GM21367 (cell line): ENCODE measurements around the gene MTMR11.
"Not testable (repeated sequence)": the region's sequence is repeated elsewhere in the genome, so short reads cannot be mapped to it uniquely, and the experiment has no call there.

Experiments
- ATAC-seq: cut with Tn5 transposase; IDR thresholded peaks from one replicate; pipeline ENCODE4 v1.9.1; 2021; ENCODE audit not compliant: unreplicated experiment

Gene MTMR11, protein sequence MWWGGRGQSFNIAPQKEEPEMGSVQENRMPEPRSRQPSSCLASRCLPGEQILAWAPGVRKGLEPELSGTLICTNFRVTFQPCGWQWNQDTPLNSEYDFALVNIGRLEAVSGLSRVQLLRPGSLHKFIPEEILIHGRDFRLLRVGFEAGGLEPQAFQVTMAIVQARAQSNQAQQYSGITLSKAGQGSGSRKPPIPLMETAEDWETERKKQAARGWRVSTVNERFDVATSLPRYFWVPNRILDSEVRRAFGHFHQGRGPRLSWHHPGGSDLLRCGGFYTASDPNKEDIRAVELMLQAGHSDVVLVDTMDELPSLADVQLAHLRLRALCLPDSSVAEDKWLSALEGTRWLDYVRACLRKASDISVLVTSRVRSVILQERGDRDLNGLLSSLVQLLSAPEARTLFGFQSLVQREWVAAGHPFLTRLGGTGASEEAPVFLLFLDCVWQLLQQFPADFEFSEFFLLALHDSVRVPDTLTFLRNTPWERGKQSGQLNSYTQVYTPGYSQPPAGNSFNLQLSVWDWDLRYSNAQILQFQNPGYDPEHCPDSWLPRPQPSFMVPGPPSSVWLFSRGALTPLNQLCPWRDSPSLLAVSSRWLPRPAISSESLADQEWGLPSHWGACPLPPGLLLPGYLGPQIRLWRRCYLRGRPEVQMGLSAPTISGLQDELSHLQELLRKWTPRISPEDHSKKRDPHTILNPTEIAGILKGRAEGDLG

DNA sequence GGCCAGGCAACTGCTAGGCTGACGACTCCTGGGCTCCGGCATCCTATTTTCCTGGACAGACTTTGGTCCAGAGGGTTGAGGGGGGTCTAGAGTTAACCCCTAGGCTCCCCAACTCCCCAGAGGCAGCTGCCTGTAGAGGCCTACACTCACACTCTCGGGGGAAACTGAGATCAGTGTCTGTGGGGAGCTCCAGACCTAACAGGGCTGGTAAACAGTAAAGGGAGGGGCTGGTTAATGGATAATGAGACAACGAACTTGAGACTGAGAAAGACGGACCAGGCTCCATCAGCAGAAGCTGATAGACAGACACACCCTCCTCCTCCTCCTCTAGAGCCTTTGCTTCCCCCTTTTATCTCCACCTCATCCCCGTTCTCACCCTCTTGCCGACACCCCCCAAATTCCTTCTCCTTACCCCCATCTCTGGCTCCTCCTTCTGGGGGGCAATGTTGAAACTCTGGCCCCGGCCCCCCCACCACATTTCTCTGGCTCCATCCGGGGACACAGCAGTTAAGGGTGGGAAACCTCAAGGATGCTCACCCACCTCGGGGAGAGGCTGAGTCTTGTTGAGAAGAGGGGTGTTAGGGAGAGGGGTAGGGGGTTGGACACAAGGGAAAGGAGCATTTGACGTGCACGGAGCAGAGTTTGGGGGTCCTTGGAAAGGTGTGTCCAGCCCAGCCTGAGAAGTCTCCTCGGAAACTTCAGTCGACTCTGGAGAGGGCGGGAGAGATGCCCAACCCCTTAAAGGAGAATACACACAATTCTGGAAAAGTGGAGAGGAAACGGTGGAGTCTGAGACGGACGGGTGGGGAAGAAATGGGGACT lies at the start of gene MTMR11:
Gene MTMR11 (minus strand): TSS at position 710 of the 822 bp plus-strand sequence. CDS start 232 bp downstream, at position 478.
- no peak for ATAC-seq

DNA sequence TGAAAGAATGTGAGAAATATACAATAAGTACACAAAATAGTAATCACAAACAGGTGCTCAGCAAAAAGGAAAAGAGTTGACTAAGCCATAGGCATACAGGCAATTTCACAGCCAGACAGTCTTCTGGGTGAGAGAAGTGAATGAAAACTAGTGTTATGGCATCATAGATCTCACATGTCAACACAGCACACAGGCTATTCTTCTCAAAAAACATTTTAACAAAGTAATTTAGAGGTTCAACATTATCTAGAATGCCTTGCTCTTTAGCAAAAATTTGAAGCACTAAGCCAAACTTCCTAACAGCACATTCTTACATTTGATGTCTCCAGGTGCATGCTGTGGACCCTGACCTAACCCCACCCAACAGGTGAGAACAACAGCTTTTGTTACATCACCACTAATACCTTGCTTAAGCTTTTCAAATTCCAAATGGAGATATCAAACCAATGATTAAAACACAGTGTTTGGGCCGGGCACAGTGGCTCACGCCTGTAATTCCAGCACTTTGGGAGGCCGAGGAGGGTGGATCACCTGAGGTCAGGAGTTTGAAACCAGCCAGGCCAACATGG lies 43.4 kb upstream of the MTMR11 start:
- no peak for ATAC-seq

DNA sequence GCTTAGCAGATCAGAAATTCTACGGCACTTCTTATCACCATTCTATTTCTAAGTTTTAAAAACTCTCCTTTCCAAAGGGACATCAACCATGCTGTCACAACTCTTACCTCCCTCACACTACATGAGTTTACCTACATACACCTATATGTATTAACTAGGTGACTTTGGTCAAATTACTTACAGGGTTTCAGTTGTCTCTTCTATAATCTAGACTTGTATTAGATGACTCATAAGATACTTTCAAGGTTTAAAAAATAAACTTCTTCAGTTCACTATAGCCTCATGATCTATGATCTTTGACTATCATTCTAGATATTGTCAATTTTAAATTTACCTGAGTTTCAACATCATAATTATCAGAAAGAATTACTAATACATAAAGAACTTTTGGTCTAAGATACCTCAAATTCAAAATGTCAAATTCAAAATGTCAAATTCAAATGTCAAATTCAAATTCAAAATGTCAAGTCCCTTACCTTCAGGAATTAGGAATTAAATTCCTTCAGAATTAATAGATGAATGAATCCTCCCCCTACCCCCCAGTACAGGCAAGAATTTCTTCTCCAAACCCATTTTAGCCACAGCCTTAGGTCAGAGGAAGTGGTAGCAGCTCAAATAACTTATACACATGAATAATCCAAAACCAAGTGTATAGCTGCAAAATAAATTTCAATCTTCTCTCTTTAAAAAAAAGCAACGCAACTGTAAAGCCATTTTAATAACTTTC lies 42.7 kb upstream of the MTMR11 start:
- ATAC-seq, result no peak

DNA sequence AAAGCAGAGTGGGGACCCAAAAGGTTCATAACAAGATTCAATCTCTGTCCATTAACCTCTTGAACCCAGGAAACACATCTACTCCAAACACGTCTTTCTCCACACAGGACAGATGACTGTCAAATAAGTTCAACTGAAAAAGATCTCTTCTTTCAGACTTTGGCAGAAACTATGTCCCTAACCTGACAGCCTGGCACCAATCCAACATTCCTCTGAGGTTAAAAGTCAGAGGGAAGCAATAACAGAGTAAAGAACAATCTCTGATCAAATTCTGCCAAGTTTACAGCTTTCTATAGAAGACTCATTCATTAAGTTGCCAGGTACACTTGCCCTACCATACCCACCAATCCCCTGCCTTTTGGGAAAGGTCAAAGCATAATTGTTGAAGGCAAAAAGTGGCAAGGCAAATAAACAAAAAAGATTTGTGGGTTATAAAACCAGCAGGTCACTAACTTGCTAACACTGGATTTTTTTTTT lies 41.9 kb upstream of the MTMR11 start:
- ATAC-seq, result no peak

DNA sequence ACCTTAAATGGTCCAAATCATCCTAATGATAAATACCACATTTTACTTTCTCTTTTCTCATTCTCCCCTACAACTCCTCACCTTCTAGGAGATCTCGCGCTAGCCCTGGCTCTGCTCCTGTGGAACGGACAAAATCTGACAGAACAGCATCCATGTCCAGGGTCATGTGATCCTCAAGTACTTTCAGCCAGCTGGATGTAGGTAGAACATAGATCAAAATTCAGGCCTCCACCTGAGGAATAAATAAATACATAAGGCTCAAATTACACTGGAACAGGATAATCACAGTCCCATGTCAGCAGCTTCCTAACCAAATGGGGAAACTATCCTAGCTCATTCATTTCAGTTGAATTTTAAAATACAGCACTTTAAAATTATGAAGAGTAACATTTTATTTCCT lies 40.7 kb upstream of the MTMR11 start:
- ATAC-seq, result no peak

DNA sequence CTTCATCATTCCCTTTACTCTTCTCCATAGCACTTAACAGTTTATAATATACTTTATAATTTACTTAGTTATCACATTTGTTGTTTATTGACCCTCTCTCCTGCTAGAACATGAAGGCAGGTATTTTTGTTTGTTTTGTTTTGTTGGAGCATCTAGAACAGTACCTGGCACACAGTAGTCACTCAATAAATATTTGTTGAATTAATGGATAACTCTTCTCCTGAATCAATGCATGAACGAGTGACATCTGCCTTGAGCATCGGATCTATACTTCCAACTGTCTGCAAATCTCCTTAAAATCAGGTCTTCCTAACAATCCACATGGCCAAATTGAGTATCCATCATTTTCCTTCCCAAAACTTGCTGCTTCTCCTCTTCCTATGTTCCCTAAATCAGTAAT lies 35.9 kb upstream of the MTMR11 start:
- ATAC-seq, result no peak

DNA sequence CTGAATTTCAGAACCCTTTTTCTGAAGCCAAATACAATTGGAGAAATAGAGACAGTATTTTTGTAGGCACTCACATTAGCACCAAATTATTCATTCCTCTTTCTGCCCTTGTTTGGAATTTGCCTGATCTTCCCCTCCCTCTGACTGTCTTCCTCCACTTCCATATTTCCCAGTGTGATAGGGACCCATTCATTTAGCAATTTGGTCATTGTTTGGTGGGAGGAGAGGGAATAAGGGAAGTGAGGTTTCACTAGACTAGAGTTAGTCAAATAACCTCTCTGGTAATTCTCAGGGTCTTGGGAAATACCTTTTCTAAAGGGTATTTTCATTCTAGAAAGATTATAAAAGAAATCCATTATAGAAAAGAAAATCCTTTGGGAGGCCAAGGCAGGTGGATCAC lies 31.0 kb upstream of the MTMR11 start:
- ATAC-seq, result no peak

DNA sequence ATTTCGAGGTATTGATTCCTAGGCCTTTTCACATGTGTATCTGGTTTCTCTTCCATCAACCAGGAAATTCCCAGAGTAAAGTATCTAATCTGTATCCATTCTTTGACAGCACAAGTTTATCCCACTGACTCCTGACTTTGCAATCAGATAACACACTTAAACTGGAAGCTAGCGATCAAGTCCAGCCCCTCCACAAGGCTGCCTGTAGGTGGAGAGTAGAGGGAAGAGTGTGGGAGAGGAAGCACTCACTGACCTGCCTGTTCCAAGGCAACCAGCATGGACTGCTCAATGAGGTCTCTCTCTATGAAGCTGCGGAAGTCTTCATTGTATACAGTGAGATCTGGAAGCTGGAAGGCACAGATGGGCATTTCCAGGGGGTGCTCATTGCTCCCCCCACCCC lies 30.4 kb upstream of the MTMR11 start:
- no peak for ATAC-seq

DNA sequence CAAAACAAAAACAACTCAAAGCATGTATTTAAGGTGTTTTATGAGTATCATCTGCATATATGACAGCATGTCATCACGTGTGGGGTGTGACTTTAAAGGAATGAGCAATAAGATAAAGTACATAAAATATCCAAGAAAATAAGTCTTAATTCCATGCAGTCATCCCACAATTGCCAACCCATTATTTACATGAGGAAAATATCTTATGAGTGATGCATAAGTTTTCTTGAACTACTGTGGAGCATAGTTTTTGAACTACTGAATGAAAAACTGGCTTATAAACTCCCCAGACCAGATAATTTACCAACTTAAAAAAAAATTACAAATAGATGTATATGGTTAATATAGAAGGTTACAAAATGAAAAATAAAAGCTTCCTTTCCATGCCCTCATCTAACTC lies 29.7 kb upstream of the MTMR11 start:
- ATAC-seq, result no peak

DNA sequence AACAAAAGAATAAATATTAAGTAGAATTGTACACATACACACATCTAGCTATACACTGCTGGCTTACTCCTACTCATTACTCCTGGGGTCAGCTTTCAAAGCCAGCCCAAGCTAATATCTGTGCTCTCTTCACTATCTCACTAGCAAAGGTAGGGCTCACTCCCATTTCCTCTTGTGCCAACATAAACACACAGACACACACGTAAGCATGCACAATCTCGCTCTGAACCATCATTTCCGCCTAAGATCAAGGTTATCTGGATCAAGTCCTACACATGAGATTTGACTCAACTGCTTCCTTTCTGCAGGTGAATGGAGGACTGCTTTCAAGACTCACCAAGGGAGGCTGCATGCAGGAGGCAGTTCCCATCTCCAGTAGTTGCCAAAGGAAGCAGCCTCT lies 28.8 kb upstream of the MTMR11 start:
- ATAC-seq, result no peak

DNA sequence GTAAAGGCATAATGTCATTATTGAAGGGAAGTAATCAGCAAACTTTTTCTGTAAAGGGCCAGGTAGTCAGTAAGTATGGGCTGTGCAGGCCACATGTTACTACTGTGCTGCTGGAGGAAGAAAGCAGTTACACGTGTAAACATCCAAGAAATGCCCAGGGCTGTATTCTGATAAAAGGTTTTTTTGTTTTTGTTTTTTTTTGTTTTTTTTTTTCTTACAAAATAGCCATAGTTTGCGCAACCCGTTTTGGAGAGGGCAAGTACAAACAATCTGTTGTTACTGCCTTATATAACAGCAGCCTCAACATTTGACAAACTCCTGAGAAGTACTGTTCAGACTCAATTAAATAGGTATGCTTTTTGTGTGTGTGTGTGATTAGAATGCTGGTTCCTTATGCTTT lies 26.7 kb upstream of the MTMR11 start:
- no peak for ATAC-seq

DNA sequence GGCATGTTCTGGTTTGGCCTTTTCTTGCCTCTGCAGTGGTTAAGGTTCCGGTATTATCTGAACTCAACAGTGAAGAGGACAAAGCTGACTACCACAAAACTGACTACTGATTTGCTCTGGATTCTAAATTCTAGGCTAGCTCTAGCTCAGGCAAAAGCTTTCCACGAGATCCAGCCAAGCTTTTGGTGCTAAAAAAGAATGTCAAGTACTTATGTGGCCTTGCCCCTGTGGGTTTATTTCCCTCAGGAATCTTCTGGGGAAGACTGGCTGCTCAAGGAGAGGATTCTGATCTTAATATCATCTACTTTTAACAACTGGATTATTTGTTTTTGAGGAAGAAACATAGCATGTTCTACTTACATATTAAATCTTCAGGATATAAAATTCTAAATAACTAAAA lies 26.1 kb upstream of the MTMR11 start:
- no peak for ATAC-seq

DNA sequence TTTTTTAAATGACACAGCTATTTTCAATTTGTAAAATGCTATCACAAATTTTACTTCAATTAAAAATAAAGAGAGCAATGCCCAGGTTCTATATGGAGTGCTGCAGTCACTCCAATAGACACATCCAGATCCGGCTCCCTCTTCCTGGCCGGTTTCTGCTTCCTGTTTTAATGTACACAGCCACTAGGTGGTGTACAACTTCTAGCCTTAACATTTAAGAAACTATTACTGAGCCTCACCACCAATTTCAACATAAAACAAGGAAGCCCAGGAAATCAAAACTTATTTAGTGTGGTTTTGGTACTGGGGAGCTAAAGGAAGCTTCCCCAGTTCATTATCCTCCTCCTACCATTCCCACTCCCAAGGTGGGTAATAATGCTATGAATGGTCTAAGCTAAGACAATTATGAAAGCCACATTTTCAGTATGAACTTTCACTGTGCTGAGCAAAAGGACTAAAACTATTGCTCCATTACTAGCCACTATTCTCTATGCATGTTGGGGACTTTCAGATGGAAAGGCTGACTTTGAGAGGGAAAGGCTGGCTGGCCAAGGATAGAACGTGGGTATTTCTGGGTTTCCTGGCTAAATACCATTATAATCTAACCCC lies 25.5 kb upstream of the MTMR11 start:
- ATAC-seq, result no peak

DNA sequence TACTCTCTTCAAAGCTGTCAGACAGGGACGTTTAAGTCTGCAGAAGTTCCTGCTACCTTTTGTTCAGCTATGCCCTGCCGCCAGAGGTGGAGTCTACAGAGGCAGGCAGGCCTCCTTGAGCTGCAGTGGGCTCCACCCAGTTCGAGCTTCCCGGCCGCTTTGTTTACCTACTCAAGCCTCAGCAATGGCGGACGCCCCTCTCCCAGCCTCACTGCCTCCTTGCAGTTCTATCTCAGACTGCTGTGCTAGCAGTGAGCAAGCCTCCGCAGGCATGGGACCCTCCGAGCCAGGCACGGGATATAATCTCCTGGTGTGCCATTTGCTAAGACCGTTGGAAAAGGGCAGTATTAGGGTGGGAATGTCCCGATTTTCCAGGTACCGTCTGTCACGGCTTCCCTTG lies 20.9 kb upstream of the MTMR11 start:
- not testable (repeated sequence) for ATAC-seq

DNA sequence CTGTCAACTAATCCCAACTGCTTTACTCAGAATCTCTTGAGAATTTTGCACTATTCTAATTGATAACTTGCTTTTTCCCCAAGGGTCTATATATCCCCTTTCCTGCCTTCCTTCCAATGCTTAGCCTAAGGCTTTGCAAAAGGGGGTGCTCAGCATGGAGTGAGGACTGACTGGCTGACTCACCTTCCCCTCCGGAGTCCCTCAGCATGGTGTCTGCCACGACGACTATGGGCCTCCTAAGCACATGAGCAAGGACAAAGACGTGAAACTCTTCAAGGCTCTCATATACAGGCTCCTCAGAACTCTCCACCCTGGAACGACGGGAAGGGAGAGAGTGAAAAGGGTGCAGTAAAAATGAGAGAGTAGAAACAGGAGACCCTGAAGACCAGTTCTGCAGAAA lies 13.2 kb upstream of the MTMR11 start:
- no peak for ATAC-seq

DNA sequence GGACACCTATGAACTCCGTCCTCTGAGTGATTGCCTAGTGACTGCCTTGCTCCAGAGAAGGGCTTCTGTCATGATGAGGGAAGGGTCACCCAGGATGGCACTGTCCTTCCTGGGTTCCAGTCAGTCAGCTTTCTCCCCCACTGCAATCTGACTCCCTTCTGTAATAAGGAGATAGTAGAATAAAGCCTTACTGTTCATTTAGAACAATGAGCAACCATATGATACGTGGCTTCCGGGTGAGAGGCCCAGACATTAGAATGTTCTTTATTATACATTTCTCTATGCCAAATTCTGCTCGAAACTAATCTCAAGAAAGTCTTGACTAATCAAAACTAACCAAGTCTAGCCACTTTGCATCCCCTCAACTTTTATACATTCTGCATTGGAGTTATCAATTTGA lies 8.5 kb upstream of the MTMR11 start:
- ATAC-seq, result no peak

DNA sequence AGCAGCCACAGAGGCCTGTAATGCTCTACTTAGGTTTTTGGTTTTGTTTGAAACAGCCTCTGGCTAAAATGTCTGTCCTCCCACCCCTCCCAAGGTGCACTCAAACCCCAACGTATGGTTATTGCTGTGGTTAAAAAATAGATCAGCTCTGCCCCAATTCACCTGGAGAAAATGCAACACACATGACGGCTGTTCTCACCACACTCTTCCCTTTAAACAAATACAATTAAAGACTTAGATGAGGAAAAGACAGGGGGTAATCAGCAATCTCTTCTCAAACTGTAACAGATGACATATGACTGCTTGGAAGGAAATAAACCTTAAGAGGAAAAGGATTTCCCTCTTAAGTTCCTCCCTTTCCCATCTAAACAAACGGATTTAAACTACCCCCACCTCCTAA lies 6.2 kb upstream of the MTMR11 start:
- no peak for ATAC-seq

DNA sequence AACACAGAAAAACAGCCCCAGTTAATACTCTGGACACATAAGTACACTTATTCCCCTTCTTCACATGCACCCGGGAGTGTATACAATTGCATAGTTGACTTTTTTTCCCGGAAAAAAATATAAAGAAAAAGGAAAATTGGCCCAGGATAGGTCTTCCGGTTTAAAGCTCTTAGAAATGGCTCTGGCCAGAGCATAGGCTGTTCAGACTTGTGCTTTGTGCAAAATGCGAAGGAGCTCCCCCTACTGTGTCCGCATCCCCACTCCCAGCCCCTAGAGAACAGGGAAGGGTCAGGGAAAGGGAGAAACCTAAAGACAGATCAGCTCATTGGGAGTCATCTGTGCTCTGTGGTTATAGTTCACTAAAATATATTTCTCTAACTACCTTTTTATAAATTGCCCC lies 5.5 kb upstream of the MTMR11 start:
- ATAC-seq, result no peak

DNA sequence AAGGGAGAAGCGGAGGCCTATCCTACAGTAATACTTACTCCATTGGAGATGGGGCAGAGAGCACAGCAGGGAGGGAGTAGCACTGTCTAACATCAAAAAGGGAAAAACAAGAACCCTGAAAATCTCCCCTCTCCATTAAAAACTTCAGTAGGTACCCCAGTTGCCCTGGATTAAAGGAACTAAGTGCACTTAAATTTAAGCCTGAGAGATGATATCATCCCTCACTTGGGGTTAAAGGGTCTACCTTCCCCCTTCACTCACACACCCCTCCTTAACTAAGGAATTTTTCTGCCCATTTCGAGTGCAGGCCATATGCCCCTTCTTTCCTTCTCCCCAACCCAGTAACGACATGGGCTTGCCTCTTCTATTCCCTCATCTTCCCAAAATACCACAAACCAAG lies 3.7 kb upstream of the MTMR11 start:
- no peak for ATAC-seq

DNA sequence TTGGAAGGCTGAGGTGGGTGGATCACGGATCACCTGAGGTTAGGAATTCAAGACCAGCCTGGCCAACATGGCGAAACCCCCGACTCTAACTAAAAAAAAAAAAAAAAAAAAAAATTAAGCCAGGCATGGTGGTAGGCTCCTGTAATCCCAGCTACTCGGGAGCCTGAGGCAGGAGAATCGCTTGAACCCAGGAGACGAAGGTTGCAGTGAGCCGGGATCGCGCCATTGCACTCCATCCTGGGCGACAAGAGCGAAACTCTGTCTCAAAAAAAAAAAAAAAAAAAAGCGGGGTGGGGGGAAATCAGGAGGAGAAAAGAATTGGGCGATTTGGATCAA lies 2.0 kb upstream of the MTMR11 start:
- not testable (repeated sequence) for ATAC-seq
